CD4-positive, alpha-beta T cell (primary cell): ENCODE measurements around the gene C9orf43. TPM values are rescaled to one million over a fixed set of nuclear protein-coding genes. Genes with fewer than 3 reads are reported as not detected.

ENCODE experiments used
- ATAC-seq: fragments of 200-7000 bp; cut with Tn5 transposase; one replicate; pipeline ENCODE4 v1.10.0; 2022; ENCODE audit warnings: mild to moderate bottlenecking; ENCODE audit not compliant: poor library complexity
- CTCF ChIA-PET: fragments of 350-600 bp; sonication (Branson Sonifier 250); formaldehyde crosslinking; loops from one replicate; lab custom pipeline; 2021; ENCODE audit warnings: antibody characterized with exemption, inconsistent platforms; lab: Charles Lee
- POLR2A ChIA-PET: fragments of 350-600 bp; sonication (Branson Sonifier 250); formaldehyde crosslinking; loops from one replicate; lab custom pipeline; 2021; ENCODE audit warnings: antibody characterized with exemption, inconsistent platforms; lab: Charles Lee
- DNase-seq, 14 experiments: peaks; one replicate each; pipeline ENCODE4 v3.0.0-alpha.2; 2013 to 2020; ENCODE audit warnings: mixed read lengths in 2 of 14
- H3K27ac ChIP-seq, 2 donors: one replicate each; pipeline versions ENCODE4 v1.5.1 to v1.7.0; 2013; ENCODE audit warnings: low read length in 2 of 2, low read depth in 1 of 2, mild to moderate bottlenecking in 1 of 2
- H3K27me3 ChIP-seq, 2 experiments: 1 replicate in 1 of 2; 2 replicates in 1 of 2; pipeline versions ENCODE4 v1.6.1 to v1.7.0; 2013; ENCODE audit warnings: low read length in 2 of 2, control low read depth in 1 of 2, mild to moderate bottlenecking in 1 of 2, moderate library complexity in 1 of 2; ENCODE audit not compliant: insufficient read depth in 2 of 2, control insufficient read depth in 1 of 2
- H3K36me3 ChIP-seq: one replicate; pipeline ENCODE4 v1.6.1; 2013; ENCODE audit warnings: low read length, control low read depth; ENCODE audit not compliant: insufficient read depth
- H3K4me1 ChIP-seq: one replicate; pipeline ENCODE4 v1.6.1; 2013; ENCODE audit warnings: low read length, control low read depth; ENCODE audit not compliant: insufficient read depth
- H3K4me3 ChIP-seq: one replicate; pipeline ENCODE4 v1.5.1; 2013; ENCODE audit warnings: mild to moderate bottlenecking, low read length, moderate library complexity
- H3K9me3 ChIP-seq, 2 experiments: 1 replicate in 1 of 2; 2 replicates in 1 of 2; pipeline versions ENCODE4 v1.6.1 to v1.7.0; 2013; ENCODE audit warnings: low read length in 2 of 2, mild to moderate bottlenecking in 2 of 2, control low read depth in 1 of 2, moderate library complexity in 1 of 2; ENCODE audit not compliant: control insufficient read depth in 1 of 2, insufficient read depth in 1 of 2
- H3K27ac Mint-ChIP-seq: one replicate; pipeline ENCODE4 v1.8.0; 2020; ENCODE audit warnings: mixed read lengths
- H3K27me3 Mint-ChIP-seq: one replicate; pipeline ENCODE4 v1.8.0; 2021; ENCODE audit warnings: mixed read lengths
- H3K36me3 Mint-ChIP-seq: one replicate; pipeline ENCODE4 v1.8.0; 2021; ENCODE audit warnings: low read depth, mixed read lengths
- H3K4me1 Mint-ChIP-seq: one replicate; pipeline ENCODE4 v1.8.0; 2021; ENCODE audit warnings: low read depth, mixed read lengths
- H3K4me3 Mint-ChIP-seq: one replicate; pipeline ENCODE4 v1.8.0; 2020; ENCODE audit warnings: mild to moderate bottlenecking, mixed read lengths
- H3K9me3 Mint-ChIP-seq: one replicate; pipeline ENCODE4 v1.8.0; 2020; ENCODE audit warnings: mixed read lengths
- intact Hi-C, 2 experiments: fragments of 100-400 bp; cut with DNase I in 1 of 2; cut with micrococcal nuclease in 1 of 2; formaldehyde crosslinking; loops; one replicate each; pipeline versions ENCODE4 v1.15.1 to v1.9.0; 2023 to 2025; cut with DNase I, micrococcal nuclease
- total RNA-seq, 174 experiments: library from RNA in 2 of 174; stranded (reverse) in 2 of 174; gene quantifications; one replicate each; pipeline ENCODE4 v1.2.3 and lab custom pipeline; 2021 to 2026
- TF ChIP-seq, protein P1 (sequence below): fragments of 200-600 bp; IDR thresholded peaks from one replicate; pipeline ENCODE4 v1.8.0; 2022; ENCODE audit warnings: antibody characterized with exemption, mild to moderate bottlenecking

Gene C9orf43
- total RNA-seq, 2 experiments from 2014 or later = 0.60 to 0.95 TPM

DNA sequence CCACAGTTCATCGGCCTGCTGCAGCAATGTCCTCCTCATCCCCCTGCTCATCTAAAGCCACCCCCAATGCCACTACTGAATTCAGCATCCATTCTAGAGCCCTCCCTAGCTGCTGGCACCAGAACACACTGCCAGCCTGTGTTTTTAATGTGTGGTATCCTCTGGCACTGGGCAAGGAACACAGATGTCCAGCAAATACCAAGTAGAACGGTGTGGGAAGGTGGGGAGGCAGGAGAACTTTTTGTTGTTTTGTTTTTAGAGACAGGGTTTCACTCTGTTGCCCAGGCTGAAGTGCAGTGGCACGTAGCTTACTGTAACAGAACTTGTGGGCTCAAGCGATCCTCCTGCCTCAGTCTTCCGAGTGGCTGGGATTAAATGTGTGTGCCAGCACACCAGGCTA lies 38.5 kb upstream of the C9orf43 start:
- no peaks in the 10 kb centered on the region for H3K27me3 ChIP-seq
- TF ChIP-seq, protein P1, sequence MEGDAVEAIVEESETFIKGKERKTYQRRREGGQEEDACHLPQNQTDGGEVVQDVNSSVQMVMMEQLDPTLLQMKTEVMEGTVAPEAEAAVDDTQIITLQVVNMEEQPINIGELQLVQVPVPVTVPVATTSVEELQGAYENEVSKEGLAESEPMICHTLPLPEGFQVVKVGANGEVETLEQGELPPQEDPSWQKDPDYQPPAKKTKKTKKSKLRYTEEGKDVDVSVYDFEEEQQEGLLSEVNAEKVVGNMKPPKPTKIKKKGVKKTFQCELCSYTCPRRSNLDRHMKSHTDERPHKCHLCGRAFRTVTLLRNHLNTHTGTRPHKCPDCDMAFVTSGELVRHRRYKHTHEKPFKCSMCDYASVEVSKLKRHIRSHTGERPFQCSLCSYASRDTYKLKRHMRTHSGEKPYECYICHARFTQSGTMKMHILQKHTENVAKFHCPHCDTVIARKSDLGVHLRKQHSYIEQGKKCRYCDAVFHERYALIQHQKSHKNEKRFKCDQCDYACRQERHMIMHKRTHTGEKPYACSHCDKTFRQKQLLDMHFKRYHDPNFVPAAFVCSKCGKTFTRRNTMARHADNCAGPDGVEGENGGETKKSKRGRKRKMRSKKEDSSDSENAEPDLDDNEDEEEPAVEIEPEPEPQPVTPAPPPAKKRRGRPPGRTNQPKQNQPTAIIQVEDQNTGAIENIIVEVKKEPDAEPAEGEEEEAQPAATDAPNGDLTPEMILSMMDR = no peak
- Mint-ChIP-seq H3K27me3 (no peaks in the 10 kb centered on the region), H3K4me3 (no peak overlapping the region), H3K4me1 (peaks cover 19% of the 10 kb centered on the region), H3K27ac (peak overlapping the region; percentile 12), H3K9me3 (no peaks in the 10 kb centered on the region), H3K36me3 (peaks cover 23% of the 10 kb centered on the region)
- no peak overlapping the region for H3K27ac ChIP-seq
- H3K9me3 ChIP-seq = no peaks in the 10 kb centered on the region
- ChIA-PET CTCF (no interaction called here), POLR2A (no interaction called here)
- intact Hi-C loops = no loop called here
- H3K4me1 ChIP-seq = peaks cover 18% of the 10 kb centered on the region
- DNase-seq (no peak), ATAC-seq (no peak)
- no peak overlapping the region for H3K4me3 ChIP-seq
- H3K36me3 ChIP-seq = peaks cover 27% of the 10 kb centered on the region

GRCh38 chr9:113373256-113373655 lies 37.3 kb upstream of the C9orf43 start:
- H3K9me3 Mint-ChIP-seq = no peaks in the 10 kb centered on the region
- no peaks in the 10 kb centered on the region for H3K9me3 ChIP-seq
- intact Hi-C loops = no loop called here
- ChIA-PET CTCF (no interaction called here), POLR2A (no interaction called here)
- H3K4me3 Mint-ChIP-seq = peak overlapping the region; percentile 14
- peaks cover 27% of the 10 kb centered on the region for H3K36me3 ChIP-seq
- H3K36me3 Mint-ChIP-seq = peaks cover 23% of the 10 kb centered on the region
- no peak overlapping the region for H3K4me3 ChIP-seq
- H3K27ac ChIP-seq = no peak overlapping the region
- H3K27ac Mint-ChIP-seq = no peak overlapping the region
- ATAC-seq = no peak
- peaks cover 23% of the 10 kb centered on the region for H3K4me1 ChIP-seq
- DNase-seq = no peak
- H3K27me3 Mint-ChIP-seq = no peaks in the 10 kb centered on the region
- peaks cover 21% of the 10 kb centered on the region for H3K4me1 Mint-ChIP-seq
- no peaks in the 10 kb centered on the region for H3K27me3 ChIP-seq
- TF ChIP-seq, protein P1 = no peak

GRCh38 chr9:113373676-113374392 lies 36.7 kb upstream of the C9orf43 start:
- no peaks in the 10 kb centered on the region for H3K27me3 ChIP-seq
- peaks cover 23% of the 10 kb centered on the region for H3K4me1 ChIP-seq
- no peaks in the 10 kb centered on the region for H3K9me3 ChIP-seq
- no peaks in the 10 kb centered on the region for H3K27me3 Mint-ChIP-seq
- CTCF ChIA-PET = no interaction called here
- H3K4me1 Mint-ChIP-seq = peaks cover 21% of the 10 kb centered on the region
- DNase-seq (no peak), ATAC-seq (no peak)
- H3K4me3 Mint-ChIP-seq = peak overlapping the region; percentile 76
- peaks cover 27% of the 10 kb centered on the region for H3K36me3 ChIP-seq
- H3K9me3 Mint-ChIP-seq = no peaks in the 10 kb centered on the region
- no peak overlapping the region for H3K4me3 ChIP-seq
- no peak overlapping the region for H3K27ac Mint-ChIP-seq
- TF ChIP-seq, protein P1 = no peak
- POLR2A ChIA-PET = interaction anchor here (1.1 to 1.5 kb wide), 2 partner anchors 28 to 36 kb away, joined by 3 to 4 read pairs; partner anchors contain the start of genes C9orf43 and POLE3
- no peak overlapping the region for H3K27ac ChIP-seq
- H3K36me3 Mint-ChIP-seq = peaks cover 23% of the 10 kb centered on the region
- intact Hi-C loops = no loop called here
